ENCODE data around the gene OR5T2.
"Not testable (repeated sequence)": the region's sequence is repeated elsewhere in the genome, so short reads cannot be mapped to it uniquely, and the experiment has no call there.

The OR5T2 gene

GRCh38 chr11:56234155-56234554 lies at the start of gene OR5T2:
OR5T2 (minus strand) TSS chr11:56234255; CDS start chr11:56233062, 1,193 bp downstream.
- DNase-seq: no peak

- no peak for DNase-seq
These were observed 39.8 kb upstream of the OR5T2 start, which contains the start of gene OR5T1 for GRCh38 chr11:56273854-56274253. OR5T1 (plus strand) TSS chr11:56274154; CDS start chr11:56275639, 1,485 bp downstream.

GRCh38 chr11:56271092-56271491 lies 37.0 kb upstream of the OR5T2 start:
- no peak for DNase-seq

GRCh38 chr11:56251954-56252353 lies 17.9 kb upstream of the OR5T2 start, which contains the start of gene OR5T3:
OR5T3 (plus strand) TSS chr11:56252254; CDS start chr11:56252254, 0 bp downstream.
- DNase-seq: no peak

- DNase-seq: not testable (repeated sequence)
These were observed 14.3 kb downstream of the OR5T2 start for GRCh38 chr11:56219735-56220134.

- no peak for DNase-seq
These were observed 19.5 kb downstream of the OR5T2 start for GRCh38 chr11:56214537-56214936.

GRCh38 chr11:56207790-56208189 lies 26.3 kb downstream of the OR5T2 start:
- DNase-seq: no peak

- DNase-seq: no peak
These were observed 36.7 kb downstream of the OR5T2 start for GRCh38 chr11:56197367-56197766.

GRCh38 chr11:56196705-56197104 lies 37.4 kb downstream of the OR5T2 start:
- no peak for DNase-seq

GRCh38 chr11:56188602-56189001 lies 45.5 kb downstream of the OR5T2 start:
- no peak for DNase-seq

- no peak for DNase-seq
These were observed 50.6 kb downstream of the OR5T2 start for GRCh38 chr11:56183459-56183858.
